OCI-LY1 (cell line): ENCODE results near the gene HBZ.

Experiments
- EZH2 ChIP-seq: fragments of 200-600 bp; sonication (generic), shearing (Covaris generic); IDR thresholded peaks from 2 replicates; pipeline ENCODE4 v1.8.0; 2017; ENCODE audit warnings: borderline replicate concordance, mixed run types, mild to moderate bottlenecking, antibody characterized with exemption, low read length, moderate library complexity, mixed read lengths
- TF ChIP-seq, protein P1 (sequence below): fragments of 200-600 bp; sonication (generic), shearing (Covaris generic); IDR thresholded peaks from 2 replicates; pipeline ENCODE4 v1.5.1; 2017; ENCODE audit warnings: mild to moderate bottlenecking, antibody characterized with exemption, low read length, moderate library complexity, mixed read lengths

GRCh38 chr16:203246-203645 is 50.8 kb downstream of the HBZ start:
- TF ChIP-seq, protein P1, sequence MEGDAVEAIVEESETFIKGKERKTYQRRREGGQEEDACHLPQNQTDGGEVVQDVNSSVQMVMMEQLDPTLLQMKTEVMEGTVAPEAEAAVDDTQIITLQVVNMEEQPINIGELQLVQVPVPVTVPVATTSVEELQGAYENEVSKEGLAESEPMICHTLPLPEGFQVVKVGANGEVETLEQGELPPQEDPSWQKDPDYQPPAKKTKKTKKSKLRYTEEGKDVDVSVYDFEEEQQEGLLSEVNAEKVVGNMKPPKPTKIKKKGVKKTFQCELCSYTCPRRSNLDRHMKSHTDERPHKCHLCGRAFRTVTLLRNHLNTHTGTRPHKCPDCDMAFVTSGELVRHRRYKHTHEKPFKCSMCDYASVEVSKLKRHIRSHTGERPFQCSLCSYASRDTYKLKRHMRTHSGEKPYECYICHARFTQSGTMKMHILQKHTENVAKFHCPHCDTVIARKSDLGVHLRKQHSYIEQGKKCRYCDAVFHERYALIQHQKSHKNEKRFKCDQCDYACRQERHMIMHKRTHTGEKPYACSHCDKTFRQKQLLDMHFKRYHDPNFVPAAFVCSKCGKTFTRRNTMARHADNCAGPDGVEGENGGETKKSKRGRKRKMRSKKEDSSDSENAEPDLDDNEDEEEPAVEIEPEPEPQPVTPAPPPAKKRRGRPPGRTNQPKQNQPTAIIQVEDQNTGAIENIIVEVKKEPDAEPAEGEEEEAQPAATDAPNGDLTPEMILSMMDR = no peak
- TF ChIP-seq EZH2 = no peak
